Fibroblast of lung (primary cell): ENCODE data around the gene FBXL17. TPM values are rescaled to one million over a fixed set of nuclear protein-coding genes. Genes with fewer than 3 reads are reported as not detected.

Source experiments
- DNase-seq, 2 donors: peaks; one replicate each; pipeline versions ENCODE4 v3.0.0 to v3.0.0-alpha.2; 2010; ENCODE audit warnings: low read depth in 2 of 2
- H2AFZ ChIP-seq: 2 replicates; pipeline ENCODE4 v1.5.1; 2012; ENCODE audit warnings: low read length, control low read depth, inconsistent platforms
- H3K27ac ChIP-seq: 2 replicates; pipeline ENCODE4 v1.5.1; 2011; ENCODE audit warnings: low read length, control low read depth; ENCODE audit not compliant: insufficient read depth
- H3K27me3 ChIP-seq: 2 replicates; pipeline ENCODE4 v1.5.1; 2011; ENCODE audit warnings: mild to moderate bottlenecking, low read length; ENCODE audit not compliant: control insufficient read depth, insufficient read depth
- H3K36me3 ChIP-seq: 2 replicates; pipeline ENCODE4 v1.5.1; 2011; ENCODE audit warnings: low read length; ENCODE audit not compliant: control insufficient read depth, insufficient read depth
- H3K4me1 ChIP-seq: 2 replicates; pipeline ENCODE4 v1.5.1; 2011; ENCODE audit warnings: low read length; ENCODE audit not compliant: control insufficient read depth, insufficient read depth; ENCODE audit errors: extremely low read depth
- H3K4me2 ChIP-seq: 2 replicates; pipeline ENCODE4 v1.5.1; 2011; ENCODE audit warnings: low read length, control low read depth; ENCODE audit not compliant: insufficient read depth; ENCODE audit errors: extremely low read depth
- H3K4me3 ChIP-seq, 4 experiments: fragments of 200-600 bp in 1 of 4; sonication (generic) in 1 of 4; replicated peaks in 1 of 4; 2 replicates each; pipeline ENCODE4 v1.5.1; 2011 to 2016; ENCODE audit warnings: low read length in 4 of 4, low read depth in 3 of 4, mild to moderate bottlenecking in 3 of 4, control low read depth in 2 of 4, inconsistent platforms in 1 of 4, mixed read lengths in 1 of 4; ENCODE audit not compliant: insufficient read depth in 1 of 4; ENCODE audit errors: control extremely low read depth in 1 of 4
- H3K79me2 ChIP-seq: 2 replicates; pipeline ENCODE4 v1.5.1; 2012; ENCODE audit warnings: mild to moderate bottlenecking, low read length, inconsistent platforms; ENCODE audit not compliant: control insufficient read depth, insufficient read depth
- H3K9ac ChIP-seq: 2 replicates; pipeline ENCODE4 v1.5.1; 2011; ENCODE audit warnings: mild to moderate bottlenecking, low read length, control low read depth; ENCODE audit not compliant: insufficient read depth
- H3K9me3 ChIP-seq: 2 replicates; pipeline ENCODE4 v1.5.1; 2012; ENCODE audit warnings: low read depth, low read length; ENCODE audit not compliant: control insufficient read depth, insufficient read depth
- H4K20me1 ChIP-seq: 2 replicates; pipeline ENCODE4 v1.5.1; 2011; ENCODE audit warnings: low read length; ENCODE audit not compliant: control insufficient read depth, insufficient read depth; ENCODE audit errors: extremely low read depth
- CTCF ChIP-seq, 2 donors: IDR thresholded peaks in 1 of 2; conservative IDR thresholded peaks in 1 of 2; 1 replicate in 1 of 2; 2 replicates in 1 of 2; pipeline ENCODE4 v1.5.1; 2011 to 2012; ENCODE audit warnings: low read length in 2 of 2, control low read depth in 1 of 2, inconsistent platforms in 1 of 2, low read depth in 1 of 2, mild to moderate bottlenecking in 1 of 2
- EZH2 ChIP-seq: IDR thresholded peaks from 2 replicates; pipeline ENCODE4 v1.5.1; 2012; ENCODE audit warnings: low read length, control low read depth, mild to moderate bottlenecking; ENCODE audit errors: missing control alignments
- polyA plus RNA-seq, 2 donors: library from polyadenylated mRNA; depleted of rRNA in 1 of 2; stranded (reverse) in 1 of 2; unstranded in 1 of 2; fragments of >200 nt; gene quantifications; 2 replicates each; pipeline ENCODE4 v1.2.1, GENCODE V29; 2011 to 2012; ENCODE audit warnings: missing spikeins in 1 of 2
- total RNA-seq: library from RNA; depleted of rRNA; stranded (reverse); fragments of >200 nt; gene quantifications from 2 replicates; pipeline ENCODE4 v1.2.1, GENCODE V29; 2014

Gene FBXL17
- total and polyA plus RNA-seq, 2 donors (not counting 1 experiment from before 2014, with no cell fraction given) = 7.1 to 8.3 TPM

GRCh38 chr5:107869438-107870115, 512.3 kb downstream of the FBXL17 start:
- Histone ChIP-seq H3K27ac (peak overlapping the region; percentile 45), H3K4me3 (no peak overlapping the region), H3K9ac (no peak overlapping the region), H4K20me1 (no peaks in the 10 kb centered on the region), H3K4me1 (peaks cover 8% of the 10 kb centered on the region), H3K9me3 (no peaks in the 10 kb centered on the region), H2AFZ (peak overlapping the region; percentile 49), H3K79me2 (no peaks in the 10 kb centered on the region), H3K27me3 (no peaks in the 10 kb centered on the region), H3K4me2 (peak overlapping the region; percentile 21), H3K36me3 (no peaks in the 10 kb centered on the region)
- TF ChIP-seq EZH2 (no peak), CTCF (conservative IDR thresholded peaks at IDR 0.05 in 1 of 2, IDR thresholded peaks at IDR 0.05 in 1 of 2; ENCODE audit: low read depth in 1 of 2, low read length in 2 of 2) (no peak)
- peak; percentile 64 to 90 for DNase-seq

GRCh38 chr5:107868650-107869409, 513.1 kb downstream of the FBXL17 start:
- H3K9ac ChIP-seq = no peak overlapping the region
- no peaks in the 10 kb centered on the region for H3K9me3 ChIP-seq
- no peaks in the 10 kb centered on the region for H4K20me1 ChIP-seq
- H3K4me1 ChIP-seq = peaks cover 8% of the 10 kb centered on the region
- no peak overlapping the region for H2AFZ ChIP-seq
- TF ChIP-seq CTCF (conservative IDR thresholded peaks at IDR 0.05 in 1 of 2, IDR thresholded peaks at IDR 0.05 in 1 of 2; ENCODE audit: low read depth in 1 of 2, low read length in 2 of 2) (no peak), EZH2 (no peak)
- no peaks in the 10 kb centered on the region for H3K27me3 ChIP-seq
- H3K4me2 ChIP-seq = no peak overlapping the region
- peak in 1 of 2 donors; percentile 46 for DNase-seq
- no peak overlapping the region for H3K27ac ChIP-seq
- no peaks in the 10 kb centered on the region for H3K79me2 ChIP-seq
- no peaks in the 10 kb centered on the region for H3K36me3 ChIP-seq
- H3K4me3 ChIP-seq = no peak overlapping the region

- Histone ChIP-seq H3K4me1 (peaks cover 8% of the 10 kb centered on the region), H3K27ac (no peak overlapping the region), H4K20me1 (no peaks in the 10 kb centered on the region), H2AFZ (no peak overlapping the region), H3K36me3 (no peaks in the 10 kb centered on the region), H3K9ac (no peak overlapping the region), H3K4me3 (no peak overlapping the region), H3K27me3 (no peaks in the 10 kb centered on the region), H3K79me2 (no peaks in the 10 kb centered on the region), H3K9me3 (no peaks in the 10 kb centered on the region), H3K4me2 (no peak overlapping the region)
- TF ChIP-seq CTCF (conservative IDR thresholded peaks at IDR 0.05 in 1 of 2, IDR thresholded peaks at IDR 0.05 in 1 of 2; ENCODE audit: low read depth in 1 of 2, low read length in 2 of 2) (no peak), EZH2 (no peak)
- peak in 1 of 2 donors; percentile 55 for DNase-seq
These were observed 514.6 kb downstream of the FBXL17 start for GRCh38 chr5:107867266-107867665.
